Tibial nerve (tissue), 4 donors: ENCODE measurements around the gene POTEJ. TPM values are rescaled to one million over a fixed set of nuclear protein-coding genes. Genes with fewer than 3 reads are reported as not detected.
"Not testable (repeated sequence)": the region's sequence is repeated elsewhere in the genome, so short reads cannot be mapped to it uniquely, and the experiment has no call there.

Experiments
- DNase-seq, 2 donors: peaks; one replicate each; pipeline ENCODE4 v3.0.0-alpha.2; 2019; ENCODE audit warnings: low spot score in 2 of 2
- H3K27ac ChIP-seq, 4 donors: fragments of 200-600 bp; sonication (generic) in 3 of 4; one replicate each; pipeline ENCODE4 v1.5.1; 2017 to 2019; ENCODE audit warnings: mild to moderate bottlenecking in 1 of 4
- H3K27me3 ChIP-seq, 2 donors: fragments of 200-600 bp; sonication (generic) in 1 of 2; one replicate each; pipeline versions ENCODE4 v1.5.1 to v1.6.0; 2017 to 2019
- H3K36me3 ChIP-seq, 3 donors: fragments of 200-600 bp; sonication (generic); one replicate each; pipeline ENCODE4 v1.5.1; 2018 to 2019
- H3K4me1 ChIP-seq, 4 donors: fragments of 200-600 bp; sonication (generic) in 3 of 4; one replicate each; pipeline ENCODE4 v1.5.1; 2017 to 2019
- H3K4me3 ChIP-seq, 4 donors: fragments of 200-600 bp; sonication (generic) in 3 of 4; one replicate each; pipeline ENCODE4 v1.5.1; 2017 to 2019; ENCODE audit warnings: mild to moderate bottlenecking in 1 of 4, moderate library complexity in 1 of 4
- H3K9me3 ChIP-seq, 4 donors: fragments of 200-600 bp; sonication (generic) in 3 of 4; one replicate each; pipeline ENCODE4 v1.5.1; 2017 to 2019
- WGBS, 2 donors: methylation state at CpG; one replicate each; pipeline ENCODE4 v1.1.5; 2018; 5-methylcytosine and 5-hydroxymethylcytosine counted together
- total RNA-seq, 4 donors: library from RNA; depleted of rRNA; stranded (reverse); fragments of >200 nt; gene quantifications; one replicate each; pipeline ENCODE4 v1.1.0, GENCODE V29; 2016

The POTEJ gene
- total RNA-seq, 4 donors from 2014 or later = not detected

GRCh38 chr2:130628784-130629475 is 17.7 kb downstream of the POTEJ start:
- not testable (repeated sequence) for H3K9me3 ChIP-seq, H3K4me1 ChIP-seq, H3K27ac ChIP-seq, H3K36me3 ChIP-seq, DNase-seq, H3K4me3 ChIP-seq, H3K27me3 ChIP-seq
- WGBS, 2 donors = 83 to 88% methylated on average over 9 of the region's 10 CpGs

- H3K4me3 ChIP-seq, H3K4me1 ChIP-seq, H3K27me3 ChIP-seq, H3K36me3 ChIP-seq, H3K9me3 ChIP-seq, H3K27ac ChIP-seq, DNase-seq: not testable (repeated sequence)
- WGBS, 2 donors = 78 to 92% methylated on average over 2 of the region's 2 CpGs
Measured at GRCh38 chr2:130638973-130639372, 27.7 kb downstream of the POTEJ start.

GRCh38 chr2:130641688-130642087 is 30.4 kb downstream of the POTEJ start:
- H3K4me3 ChIP-seq, H3K36me3 ChIP-seq, H3K9me3 ChIP-seq, H3K27me3 ChIP-seq, DNase-seq, H3K27ac ChIP-seq, H3K4me1 ChIP-seq: not testable (repeated sequence)
- WGBS, 2 donors = 29 to 38% methylated on average over 3 to 4 of the region's 4 CpGs

GRCh38 chr2:130649285-130649684 is 38.0 kb downstream of the POTEJ start:
- WGBS, 2 donors = 19 to 43% methylated on average over 1 of the region's 1 CpG
- H3K27me3 ChIP-seq, DNase-seq, H3K27ac ChIP-seq, H3K4me3 ChIP-seq, H3K9me3 ChIP-seq, H3K36me3 ChIP-seq, H3K4me1 ChIP-seq: not testable (repeated sequence)

GRCh38 chr2:130664506-130664905 is 53.3 kb downstream of the POTEJ start:
- not testable (repeated sequence) for H3K9me3 ChIP-seq, H3K36me3 ChIP-seq, H3K27ac ChIP-seq, DNase-seq, H3K27me3 ChIP-seq, H3K4me1 ChIP-seq, H3K4me3 ChIP-seq
- 67 to 71% methylated on average over 5 of the region's 6 CpGs for WGBS, 2 donors

- not testable (repeated sequence) for H3K4me1 ChIP-seq, H3K27ac ChIP-seq, DNase-seq, H3K4me3 ChIP-seq, H3K36me3 ChIP-seq, H3K27me3 ChIP-seq, H3K9me3 ChIP-seq
- WGBS, 2 donors = 68 to 80% methylated on average over 4 of the region's 5 CpGs
Measured at GRCh38 chr2:130665596-130665995, 54.4 kb downstream of the POTEJ start.

- H3K4me1 ChIP-seq, H3K36me3 ChIP-seq, DNase-seq, H3K4me3 ChIP-seq, H3K27me3 ChIP-seq, H3K27ac ChIP-seq, H3K9me3 ChIP-seq: not testable (repeated sequence)
- 76 to 92% methylated on average over 3 to 10 of the region's 10 CpGs for WGBS, 2 donors
Measured at GRCh38 chr2:130667516-130667915, 56.3 kb downstream of the POTEJ start.

- not testable (repeated sequence) for DNase-seq, H3K27me3 ChIP-seq, H3K4me3 ChIP-seq, H3K27ac ChIP-seq, H3K36me3 ChIP-seq, H3K9me3 ChIP-seq, H3K4me1 ChIP-seq
- WGBS, 2 donors = 89 to 92% methylated on average over 6 of the region's 13 CpGs
Measured at GRCh38 chr2:130670026-130670745, 58.9 kb downstream of the POTEJ start.

GRCh38 chr2:130692041-130692770 is 81.0 kb downstream of the POTEJ start:
- not testable (repeated sequence) for H3K4me1 ChIP-seq, DNase-seq, H3K36me3 ChIP-seq, H3K9me3 ChIP-seq, H3K4me3 ChIP-seq, H3K27me3 ChIP-seq, H3K27ac ChIP-seq
- WGBS, 2 donors = 43 to 69% methylated on average over 3 to 14 of the region's 35 CpGs

- H3K27me3 ChIP-seq, H3K4me3 ChIP-seq, H3K9me3 ChIP-seq, H3K36me3 ChIP-seq, H3K4me1 ChIP-seq, H3K27ac ChIP-seq, DNase-seq: not testable (repeated sequence)
- 2 to 7% methylated on average over 28 to 30 of the region's 37 CpGs for WGBS, 2 donors
Measured at GRCh38 chr2:130693474-130693873, 82.2 kb downstream of the POTEJ start.

GRCh38 chr2:130703250-130703649 is 92.0 kb downstream of the POTEJ start:
- not testable (repeated sequence) for H3K4me1 ChIP-seq, H3K27ac ChIP-seq, H3K4me3 ChIP-seq, H3K27me3 ChIP-seq, H3K36me3 ChIP-seq, H3K9me3 ChIP-seq, DNase-seq
- 39 to 56% methylated on average over 3 of the region's 3 CpGs for WGBS, 2 donors
